H1 (cell line): ENCODE measurements around the gene PROX2. TPM values are rescaled to one million over a fixed set of nuclear protein-coding genes. Genes with fewer than 3 reads are reported as not detected.

Source experiments
- RAD21 ChIP-seq, 2 experiments: IDR thresholded peaks in 1 of 2; conservative IDR thresholded peaks in 1 of 2; 2 replicates each; pipeline ENCODE4 v1.6.1; 2011; ENCODE audit warnings: low read depth in 2 of 2, low read length in 2 of 2, improper control_type of control experiment in 1 of 2, inconsistent platforms in 1 of 2, mild to moderate bottlenecking in 1 of 2, moderate library complexity in 1 of 2
- SP4 ChIP-seq: IDR thresholded peaks from 2 replicates; pipeline ENCODE4 v1.6.1; 2012; ENCODE audit warnings: low read length, inconsistent platforms
- polyA plus RNA-seq, 7 experiments: library from polyadenylated mRNA; depleted of rRNA in 3 of 7; stranded (reverse) in 5 of 7; unstranded in 2 of 7; fragments of >200 nt in 5 of 7; fragments of 200-250 nt in 2 of 7; gene quantifications; 1 replicate in 5 of 7; 2 replicates in 1 of 7; 4 replicates in 1 of 7; pipeline versions ENCODE4 v1.2.1 to v1.2.3, GENCODE V29; 2011 to 2013; ENCODE audit warnings: missing spikeins in 2 of 7, mixed read lengths in 2 of 7
- total RNA-seq: library from RNA; stranded (reverse); fragmentation: NEBNext Ultra II Directional; extraction: Animal tissue kit (Norgen Biotek cat#: 25700); gene quantifications from 2 replicates; pipeline ENCODE4 v1.2.1, GENCODE V29; 2021

The PROX2 gene
- total and polyA plus RNA-seq, 2 of the 8 experiments (the other 6 are each of a cell fraction or from before 2014, with no cell fraction given) = 0.03 TPM; not detected in 1

DNA sequence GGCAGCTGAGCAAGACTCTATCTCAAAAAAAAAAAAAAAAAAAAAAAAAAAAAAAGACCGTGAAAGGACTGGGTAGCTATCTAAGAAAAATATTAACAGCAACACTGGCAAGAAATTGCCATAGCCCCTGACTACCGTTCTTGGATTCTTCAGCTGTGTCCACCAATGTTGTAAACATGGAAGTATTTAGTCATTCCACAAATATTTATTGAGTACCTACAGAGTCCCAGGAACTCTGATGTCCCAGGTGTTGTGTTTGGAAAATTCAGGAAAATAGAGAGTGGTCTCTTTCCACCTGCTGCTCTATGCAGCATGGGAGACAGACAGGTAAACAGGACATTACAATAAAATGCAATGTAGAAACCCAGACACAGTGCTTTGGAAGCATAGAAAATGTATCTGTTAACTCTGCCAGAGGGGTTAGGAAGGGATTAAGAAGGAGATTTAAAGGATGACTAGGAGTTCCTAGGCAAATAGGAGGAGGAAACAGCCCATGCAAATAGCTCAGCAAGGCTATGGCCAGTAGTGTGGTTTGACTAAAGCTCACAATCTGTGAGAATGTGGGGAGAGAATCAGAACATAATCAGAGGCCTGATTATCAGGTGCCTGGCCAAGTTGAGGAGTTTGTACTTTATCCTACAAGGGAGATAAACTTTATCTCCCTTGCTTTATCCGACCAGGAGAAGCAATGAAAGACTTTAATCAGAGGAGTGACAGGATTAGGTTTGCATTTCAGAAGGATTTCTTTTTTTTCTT lies 3.7 kb upstream of the PROX2 start (continued):
- no peak for TF ChIP-seq RAD21 (IDR thresholded peaks at IDR 0.05 in 1 of 2, conservative IDR thresholded peaks at IDR 0.05 in 1 of 2; ENCODE audit: low read depth in 2 of 2, low read length in 2 of 2)
- no peak for TF ChIP-seq SP4
